Activated T-helper 2 cell treated with anti-CD3 and anti-CD28 coated beads, Interferon-gamma antibody, Interleukin-2, Interleukin-4, amounts not matched to agents 10 μg/mL and 5 μg/mL and 100 μg/mL, durations not matched to agents 14 hours and 24 hours and 36 hours (primary cell): Measurements from ENCODE around the gene COG4. TPM values are rescaled to one million over a fixed set of nuclear protein-coding genes. Genes with fewer than 3 reads are reported as not detected.

ENCODE experiments used
- DNase-seq: peaks from one replicate; pipeline ENCODE4 v3.0.0; 2021; ENCODE audit warnings: low spot score
- H3K27ac Mint-ChIP-seq: one replicate; pipeline ENCODE4 v1.8.0; 2021; ENCODE audit warnings: mixed read lengths
- H3K27me3 Mint-ChIP-seq: one replicate; pipeline ENCODE4 v1.8.0; 2021; ENCODE audit warnings: low read depth, mixed read lengths
- H3K36me3 Mint-ChIP-seq: one replicate; pipeline ENCODE4 v1.8.0; 2021; ENCODE audit warnings: low read depth, mixed read lengths
- H3K4me1 Mint-ChIP-seq: one replicate; pipeline ENCODE4 v1.8.0; 2021; ENCODE audit warnings: low read depth, mixed read lengths
- H3K4me3 Mint-ChIP-seq: one replicate; pipeline ENCODE4 v1.8.0; 2021; ENCODE audit warnings: low read depth, mild to moderate bottlenecking, moderate library complexity, mixed read lengths
- H3K9me3 Mint-ChIP-seq: one replicate; pipeline ENCODE4 v1.8.0; 2021; ENCODE audit warnings: mixed read lengths
- intact Hi-C: fragments of 100-400 bp; cut with micrococcal nuclease; formaldehyde crosslinking; loops from one replicate; pipeline ENCODE4 v1.15.1; 2023
- total RNA-seq: library from RNA; stranded (reverse); gene quantifications from 2 replicates; pipeline ENCODE4 v1.2.3, GENCODE V29; 2022

The COG4 gene
- total RNA-seq: 37.9 and 44.5 TPM in 2 replicates

DNA sequence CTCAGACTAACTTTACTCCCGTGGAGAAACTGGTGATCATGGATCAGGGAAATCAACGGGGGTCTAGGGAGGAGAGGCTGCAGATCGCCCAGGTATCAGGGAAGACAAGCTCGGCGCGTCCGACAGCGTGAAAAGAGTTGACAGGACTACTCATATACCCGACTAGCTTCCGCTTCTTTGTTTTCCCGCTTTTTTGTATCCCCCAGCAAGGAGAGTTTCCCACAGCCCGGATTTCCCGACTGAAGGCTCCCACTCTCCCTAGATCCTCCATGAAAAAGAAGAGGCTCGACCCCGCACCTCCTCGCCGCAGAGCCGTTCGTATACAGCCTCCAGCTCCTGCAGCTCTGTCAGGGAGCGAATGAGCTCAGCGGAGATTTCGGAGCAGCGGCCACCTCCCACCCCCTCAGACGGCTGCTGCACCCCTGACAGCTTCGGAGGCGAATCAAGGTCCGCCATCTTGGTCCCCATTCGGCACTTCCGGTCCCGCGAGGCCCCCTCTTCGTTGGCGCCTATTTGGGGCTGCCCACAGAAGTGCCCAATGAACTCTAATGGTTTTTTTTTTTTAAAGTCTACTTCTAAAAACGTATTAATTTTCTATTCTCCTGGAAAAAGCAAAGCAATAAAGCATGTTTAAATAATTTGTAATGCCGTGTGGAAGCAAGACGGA is at the start of gene COG4:
TSS of gene COG4 (minus strand) at position 479 of the 667 bp plus-strand sequence. CDS start at position 468, 11 bp downstream.
- peaks cover 41% of the 10 kb centered on the region for H3K4me1 Mint-ChIP-seq
- H3K4me3 Mint-ChIP-seq: peak within 1 kb of the TSS; percentile 96
- DNase-seq: peak; percentile 86
- H3K36me3 Mint-ChIP-seq: peaks cover 50% of the 10 kb centered on the region
- no peaks in the 10 kb centered on the region for H3K27me3 Mint-ChIP-seq
- intact Hi-C loops: loop anchor here (1.0 to 10.0 kb wide), 8 partner anchors 46 to 761 kb away; partner anchors contain the start of genes AARS1, DDX19A, ST3GAL2 and WWP2
- H3K9me3 Mint-ChIP-seq: no peaks in the 10 kb centered on the region
- H3K27ac Mint-ChIP-seq: peak within 1 kb of the TSS; percentile 98

- Mint-ChIP-seq H3K27me3 (no peaks in the 10 kb centered on the region), H3K9me3 (no peaks in the 10 kb centered on the region), H3K4me3 (no peak overlapping the region), H3K4me1 (peaks cover 14% of the 10 kb centered on the region), H3K27ac (no peak overlapping the region), H3K36me3 (peaks cover 72% of the 10 kb centered on the region)
- DNase-seq: no peak
- intact Hi-C loops: no loop called here
Observed at GRCh38 chr16:70572926-70573270, 49.5 kb upstream of the COG4 start.

DNA sequence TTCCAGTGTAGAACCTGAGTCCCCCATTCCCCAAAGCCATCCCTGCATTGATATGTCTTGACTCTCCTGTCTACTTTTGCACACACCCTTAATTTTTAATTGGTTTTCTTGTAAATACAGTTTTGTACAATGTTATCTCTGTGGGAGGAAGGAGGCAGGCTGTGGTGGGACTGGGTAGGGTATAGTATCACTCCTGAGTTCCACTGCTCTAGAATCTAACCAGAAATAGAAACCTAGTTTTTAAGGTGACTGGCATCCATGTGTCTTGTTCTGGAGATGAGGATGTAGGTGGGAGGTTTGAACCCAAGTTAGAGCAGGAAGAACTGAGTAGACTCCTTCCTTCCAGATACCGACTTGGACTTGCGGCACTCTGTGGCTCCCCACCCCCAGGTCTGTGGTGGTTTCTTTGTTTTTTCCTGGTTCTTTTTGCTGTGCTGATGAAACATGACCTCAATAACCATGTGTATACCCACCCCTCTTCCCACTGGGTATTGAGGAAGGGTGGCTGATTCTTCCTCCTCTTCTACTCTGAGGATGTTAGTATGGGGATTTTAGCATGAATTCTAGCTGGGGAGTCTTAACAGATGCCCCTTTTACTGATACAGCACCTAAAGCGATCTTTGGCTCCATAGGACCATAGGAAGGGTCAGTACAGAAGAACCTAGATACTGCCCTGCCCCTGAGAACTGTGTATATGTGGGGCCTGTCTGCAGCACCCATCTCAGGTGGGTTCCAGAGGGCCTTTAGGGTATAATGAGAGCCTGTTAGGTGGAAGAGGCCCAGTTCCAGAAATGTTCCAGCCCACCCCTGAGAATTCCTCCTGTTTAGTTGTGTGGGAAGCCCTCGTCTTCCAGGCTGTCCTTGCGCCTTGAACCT is 48.9 kb upstream of the COG4 start:
- Mint-ChIP-seq H3K4me3 (no peak overlapping the region), H3K27ac (peak overlapping the region; percentile 5), H3K4me1 (peaks cover 14% of the 10 kb centered on the region), H3K9me3 (no peaks in the 10 kb centered on the region), H3K36me3 (peaks cover 75% of the 10 kb centered on the region), H3K27me3 (no peaks in the 10 kb centered on the region)
- no peak for DNase-seq
- intact Hi-C loops: no loop called here

DNA sequence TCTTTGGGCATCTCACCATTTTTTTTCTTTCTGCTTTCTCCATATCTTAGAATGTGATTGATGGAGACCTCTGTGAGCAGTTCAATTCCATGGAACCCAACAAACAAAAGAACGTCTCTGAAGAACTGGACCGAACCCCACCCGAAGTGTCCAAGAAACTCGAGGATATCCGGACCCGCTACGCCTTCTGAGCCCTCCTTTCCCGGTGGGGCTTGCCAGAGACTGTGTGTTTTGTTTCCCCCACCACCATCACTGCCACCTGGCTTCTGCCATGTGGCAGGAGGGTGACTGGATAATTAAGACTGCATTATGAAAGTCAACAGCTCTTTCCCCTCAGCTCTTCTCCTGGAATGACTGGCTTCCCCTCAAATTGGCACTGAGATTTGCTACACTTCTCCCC is 48.3 kb upstream of the COG4 start:
- H3K27me3 Mint-ChIP-seq: no peaks in the 10 kb centered on the region
- peaks cover 82% of the 10 kb centered on the region for H3K36me3 Mint-ChIP-seq
- peaks cover 14% of the 10 kb centered on the region for H3K4me1 Mint-ChIP-seq
- DNase-seq: no peak
- peak overlapping the region; percentile 5 for H3K27ac Mint-ChIP-seq
- no peaks in the 10 kb centered on the region for H3K9me3 Mint-ChIP-seq
- intact Hi-C loops: no loop called here
- H3K4me3 Mint-ChIP-seq: no peak overlapping the region

GRCh38 chr16:70570967-70571570 is 47.7 kb upstream of the COG4 start:
- Mint-ChIP-seq H3K36me3 (peaks cover 83% of the 10 kb centered on the region), H3K9me3 (no peaks in the 10 kb centered on the region), H3K4me1 (peaks cover 11% of the 10 kb centered on the region), H3K27ac (no peak overlapping the region), H3K27me3 (no peaks in the 10 kb centered on the region), H3K4me3 (no peak overlapping the region)
- DNase-seq: no peak
- intact Hi-C loops: no loop called here

DNA sequence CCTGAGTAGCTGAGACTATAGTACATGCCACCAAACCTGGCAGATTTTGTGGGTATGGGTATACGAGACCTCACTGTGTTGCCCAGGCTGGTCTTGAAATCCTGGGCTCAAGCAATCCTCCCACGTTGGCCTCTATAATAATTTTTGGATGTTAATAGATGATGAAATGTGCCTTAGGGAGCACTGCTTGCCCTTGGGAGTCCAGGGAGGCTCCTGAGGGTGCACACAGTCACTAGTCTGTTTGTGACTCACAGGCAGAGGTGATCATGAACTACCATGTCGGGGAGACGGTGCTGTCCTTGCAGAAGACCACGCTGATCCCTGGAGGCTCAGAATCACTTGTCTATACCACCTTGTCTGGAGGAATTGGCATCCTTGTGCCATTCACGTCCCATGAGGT is 46.4 kb upstream of the COG4 start:
- H3K27ac Mint-ChIP-seq: no peak overlapping the region

DNA sequence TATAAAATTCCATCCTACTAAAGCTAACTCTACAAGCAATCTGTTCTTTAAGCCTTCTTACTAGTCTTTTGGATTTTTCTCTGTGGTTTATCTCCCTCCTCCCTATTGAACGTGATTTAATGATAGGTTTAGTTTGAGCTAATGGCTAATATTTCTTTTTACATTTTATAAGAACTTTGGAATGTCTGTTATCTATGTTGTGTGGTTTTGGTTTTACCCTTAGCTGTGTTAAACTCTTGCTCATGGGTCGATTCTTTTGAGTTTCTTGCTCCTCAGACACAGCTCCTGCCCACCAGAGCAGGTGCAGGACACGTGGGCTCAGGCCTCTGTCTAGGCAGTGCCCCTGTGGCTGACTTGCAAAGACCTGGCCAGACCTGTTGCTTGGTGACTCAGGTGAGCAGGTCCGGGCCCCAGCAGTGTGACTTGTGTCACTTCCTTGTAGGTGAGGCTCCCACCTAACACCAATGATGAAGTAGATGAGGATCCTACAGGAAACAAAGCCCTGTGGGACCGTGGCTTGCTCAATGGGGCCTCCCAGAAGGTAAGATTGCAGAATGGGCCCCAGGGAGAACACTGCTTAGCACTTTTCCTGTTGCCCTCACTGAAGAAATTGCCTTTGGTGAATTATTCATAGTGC is 45.4 kb upstream of the COG4 start:
- Mint-ChIP-seq H3K4me1 (peaks cover 10% of the 10 kb centered on the region), H3K27me3 (no peaks in the 10 kb centered on the region), H3K36me3 (peaks cover 93% of the 10 kb centered on the region), H3K27ac (no peak overlapping the region), H3K9me3 (no peaks in the 10 kb centered on the region), H3K4me3 (no peak overlapping the region)
- DNase-seq: no peak
- intact Hi-C loops: no loop called here

More for the DNA sequence above, 46.4 kb upstream of the COG4 start:
- peaks cover 11% of the 10 kb centered on the region for H3K4me1 Mint-ChIP-seq
- H3K4me3 Mint-ChIP-seq: no peak overlapping the region
- intact Hi-C loops: no loop called here
- no peaks in the 10 kb centered on the region for H3K27me3 Mint-ChIP-seq
- no peak for DNase-seq
- H3K9me3 Mint-ChIP-seq: no peaks in the 10 kb centered on the region
- peaks cover 90% of the 10 kb centered on the region for H3K36me3 Mint-ChIP-seq

- H3K9me3 Mint-ChIP-seq: no peaks in the 10 kb centered on the region
- no peaks in the 10 kb centered on the region for H3K27me3 Mint-ChIP-seq
- peaks cover 89% of the 10 kb centered on the region for H3K36me3 Mint-ChIP-seq
- no peak overlapping the region for H3K27ac Mint-ChIP-seq
- DNase-seq: no peak
- H3K4me3 Mint-ChIP-seq: no peak overlapping the region
- H3K4me1 Mint-ChIP-seq: peaks cover 3% of the 10 kb centered on the region
- intact Hi-C loops: no loop called here
Observed at GRCh38 chr16:70565053-70565452, 41.7 kb upstream of the COG4 start.

GRCh38 chr16:70563636-70564035 is 40.3 kb upstream of the COG4 start:
- H3K36me3 Mint-ChIP-seq: peaks cover 81% of the 10 kb centered on the region
- DNase-seq: no peak
- no peaks in the 10 kb centered on the region for H3K27me3 Mint-ChIP-seq
- intact Hi-C loops: loop anchor here (5.0 kb wide), 1 partner anchor 36 kb away; no protein-coding TSS in a partner anchor
- H3K9me3 Mint-ChIP-seq: no peaks in the 10 kb centered on the region
- H3K4me3 Mint-ChIP-seq: no peak overlapping the region
- no peak overlapping the region for H3K27ac Mint-ChIP-seq
- peaks cover 3% of the 10 kb centered on the region for H3K4me1 Mint-ChIP-seq

GRCh38 chr16:70561623-70562022 is 38.3 kb upstream of the COG4 start:
- Mint-ChIP-seq H3K36me3 (peaks cover 80% of the 10 kb centered on the region), H3K27me3 (no peaks in the 10 kb centered on the region), H3K9me3 (no peaks in the 10 kb centered on the region), H3K4me3 (no peak overlapping the region), H3K4me1 (peaks cover 1% of the 10 kb centered on the region), H3K27ac (no peak overlapping the region)
- no peak for DNase-seq
- intact Hi-C loops: loop anchor here (5.0 kb wide), 1 partner anchor 34 kb away; no protein-coding TSS in a partner anchor

- Mint-ChIP-seq H3K27ac (no peak overlapping the region), H3K4me1 (peaks cover 7% of the 10 kb centered on the region)
- intact Hi-C loops: no loop called here
Observed at GRCh38 chr16:70556063-70556462, 32.7 kb upstream of the COG4 start.

GRCh38 chr16:70553645-70554044 is 30.3 kb upstream of the COG4 start:
- Mint-ChIP-seq H3K4me1 (peaks cover 13% of the 10 kb centered on the region), H3K36me3 (peaks cover 79% of the 10 kb centered on the region), H3K27ac (no peak overlapping the region), H3K4me3 (no peak overlapping the region), H3K9me3 (no peaks in the 10 kb centered on the region), H3K27me3 (no peaks in the 10 kb centered on the region)
- DNase-seq: no peak
- intact Hi-C loops: no loop called here

More at GRCh38 chr16:70556063-70556462, 32.7 kb upstream of the COG4 start:
- no peaks in the 10 kb centered on the region for H3K27me3 Mint-ChIP-seq
- no peaks in the 10 kb centered on the region for H3K9me3 Mint-ChIP-seq
- DNase-seq: no peak
- H3K4me3 Mint-ChIP-seq: no peak overlapping the region
- peaks cover 75% of the 10 kb centered on the region for H3K36me3 Mint-ChIP-seq
